CD14-positive monocyte (primary cell): ENCODE results near the gene SHISA3. TPM values are rescaled to one million over a fixed set of nuclear protein-coding genes. Genes with fewer than 3 reads are reported as not detected.

ENCODE experiments used
- DNase-seq, 3 donors: peaks; one replicate each; pipeline ENCODE4 v3.0.0-alpha.2; 2011 to 2022
- H2AFZ ChIP-seq: 2 replicates; pipeline ENCODE4 v1.6.0; 2012; ENCODE audit warnings: mild to moderate bottlenecking, low read depth, low read length, inconsistent platforms; ENCODE audit not compliant: insufficient read depth, poor library complexity, severe bottlenecking
- H3K27ac ChIP-seq, 2 donors: 1 replicate in 1 of 2; 2 replicates in 1 of 2; pipeline ENCODE4 v1.5.1; 2012 to 2013; ENCODE audit warnings: low read length in 2 of 2, control low read depth in 1 of 2, inconsistent platforms in 1 of 2, low read depth in 1 of 2, mild to moderate bottlenecking in 1 of 2
- H3K27me3 ChIP-seq, 2 donors: one replicate each; pipeline versions ENCODE4 v1.6.0 to v1.6.1; 2011 to 2013; ENCODE audit warnings: low read length in 2 of 2; ENCODE audit not compliant: control insufficient read depth in 2 of 2, insufficient read depth in 2 of 2
- H3K36me3 ChIP-seq, 2 donors: replicated peaks in 1 of 2; 1 replicate in 1 of 2; 2 replicates in 1 of 2; pipeline versions ENCODE4 v1.5.1 to v1.6.1; 2012 to 2013; ENCODE audit warnings: low read length in 2 of 2, control low read depth in 1 of 2, inconsistent platforms in 1 of 2, mild to moderate bottlenecking in 1 of 2; ENCODE audit not compliant: insufficient read depth in 2 of 2, control insufficient read depth in 1 of 2
- H3K4me1 ChIP-seq, 2 donors: 1 replicate in 1 of 2; 2 replicates in 1 of 2; pipeline versions ENCODE4 v1.5.1 to v1.6.1; 2012 to 2013; ENCODE audit warnings: low read length in 2 of 2, control low read depth in 1 of 2, inconsistent platforms in 1 of 2, mild to moderate bottlenecking in 1 of 2, moderate library complexity in 1 of 2; ENCODE audit not compliant: insufficient read depth in 2 of 2, control insufficient read depth in 1 of 2
- H3K4me2 ChIP-seq: replicated peaks from 2 replicates; pipeline ENCODE3; 2012; ENCODE audit warnings: low read length, moderate library complexity, mild to moderate bottlenecking; ENCODE audit not compliant: poor library complexity, severe bottlenecking; ENCODE audit errors: extremely low read depth
- H3K4me3 ChIP-seq, 3 experiments: fragments of 200-600 bp in 1 of 3; sonication (generic) in 1 of 3; replicated peaks in 1 of 3; 1 replicate in 2 of 3; 2 replicates in 1 of 3; pipeline ENCODE4 v1.5.1; 2011 to 2013; ENCODE audit warnings: low read length in 3 of 3, mild to moderate bottlenecking in 3 of 3, control low read depth in 2 of 3, low read depth in 2 of 3, inconsistent platforms in 1 of 3, moderate library complexity in 1 of 3
- H3K79me2 ChIP-seq: 2 replicates; pipeline ENCODE4 v1.6.0; 2012; ENCODE audit warnings: mild to moderate bottlenecking, control low read depth, inconsistent platforms, low read length, moderate library complexity; ENCODE audit not compliant: insufficient read depth
- H3K9ac ChIP-seq: 2 replicates; pipeline ENCODE4 v1.6.0; 2017; ENCODE audit warnings: low read length, mild to moderate bottlenecking; ENCODE audit not compliant: insufficient read depth, poor library complexity, severe bottlenecking
- H3K9me3 ChIP-seq, 2 donors: replicated peaks in 1 of 2; 1 replicate in 1 of 2; 2 replicates in 1 of 2; pipeline versions ENCODE4 v1.5.1 to v1.6.1; 2012 to 2013; ENCODE audit warnings: low read length in 2 of 2, control low read depth in 1 of 2; ENCODE audit not compliant: control insufficient read depth in 1 of 2, insufficient read depth in 1 of 2
- H4K20me1 ChIP-seq: 2 replicates; pipeline ENCODE4 v1.6.0; 2012; ENCODE audit warnings: mild to moderate bottlenecking, low read length, control low read depth, moderate library complexity; ENCODE audit not compliant: insufficient read depth
- H3K27ac Mint-ChIP-seq, 7 donors: one replicate each; pipeline ENCODE4 v1.8.0; 2020; ENCODE audit warnings: mild to moderate bottlenecking in 7 of 7, mixed read lengths in 7 of 7, moderate library complexity in 6 of 7, inconsistent platforms in 2 of 7
- H3K27me3 Mint-ChIP-seq, 3 donors: one replicate each; pipeline ENCODE4 v1.8.0; 2021 to 2022; ENCODE audit warnings: low read depth in 3 of 3, mild to moderate bottlenecking in 3 of 3, mixed read lengths in 3 of 3, moderate library complexity in 3 of 3, inconsistent platforms in 1 of 3
- H3K36me3 Mint-ChIP-seq, 2 donors: one replicate each; pipeline ENCODE4 v1.8.0; 2020; ENCODE audit warnings: mixed read lengths in 2 of 2, inconsistent platforms in 1 of 2, mild to moderate bottlenecking in 1 of 2
- H3K4me1 Mint-ChIP-seq: one replicate; pipeline ENCODE4 v1.8.0; 2020; ENCODE audit warnings: mild to moderate bottlenecking, mixed read lengths
- H3K4me3 Mint-ChIP-seq, 2 donors: one replicate each; pipeline ENCODE4 v1.8.0; 2020; ENCODE audit warnings: mild to moderate bottlenecking in 2 of 2, mixed read lengths in 2 of 2, moderate library complexity in 1 of 2
- H3K9me3 Mint-ChIP-seq, 7 donors: one replicate each; pipeline ENCODE4 v1.8.0; 2020 to 2022; ENCODE audit warnings: mixed read lengths in 7 of 7, mild to moderate bottlenecking in 6 of 7, moderate library complexity in 6 of 7, inconsistent platforms in 2 of 7
- WGBS: methylation state at CpG from one replicate; pipeline ENCODE4 v1.1.5; 2013; ENCODE audit warnings: missing lambda C conversion rate; ENCODE audit not compliant: insufficient coverage; 5-methylcytosine and 5-hydroxymethylcytosine counted together
- intact Hi-C, 2 donors: fragments of 100-400 bp; cut with micrococcal nuclease; formaldehyde crosslinking; loops; one replicate each; pipeline versions ENCODE4 v1.15.0 to v1.15.1; 2023
- polyA plus RNA-seq, 3 donors: library from polyadenylated mRNA; depleted of rRNA in 1 of 3; unstranded in 2 of 3; stranded (reverse) in 1 of 3; fragments of 300-500 nt in 2 of 3; fragments of >200 nt in 1 of 3; fragmentation: Illumina TruSeq in 2 of 3; gene quantifications; 1 replicate in 2 of 3; 2 replicates in 1 of 3; pipeline ENCODE4 v1.2.3, GENCODE V29; 2012 to 2021
- TF ChIP-seq, protein P1 (sequence below): fragments of 200-600 bp; IDR thresholded peaks from one replicate; pipeline ENCODE4 v1.8.0; 2022; ENCODE audit warnings: antibody characterized with exemption, mild to moderate bottlenecking

The SHISA3 gene
- polyA plus RNA-seq, 3 donors = not detected

GRCh38 chr4:42417550-42417949 is 20.3 kb downstream of the SHISA3 start:
- no peaks in the 10 kb centered on the region for H3K4me1 Mint-ChIP-seq
- TF ChIP-seq, protein P1, sequence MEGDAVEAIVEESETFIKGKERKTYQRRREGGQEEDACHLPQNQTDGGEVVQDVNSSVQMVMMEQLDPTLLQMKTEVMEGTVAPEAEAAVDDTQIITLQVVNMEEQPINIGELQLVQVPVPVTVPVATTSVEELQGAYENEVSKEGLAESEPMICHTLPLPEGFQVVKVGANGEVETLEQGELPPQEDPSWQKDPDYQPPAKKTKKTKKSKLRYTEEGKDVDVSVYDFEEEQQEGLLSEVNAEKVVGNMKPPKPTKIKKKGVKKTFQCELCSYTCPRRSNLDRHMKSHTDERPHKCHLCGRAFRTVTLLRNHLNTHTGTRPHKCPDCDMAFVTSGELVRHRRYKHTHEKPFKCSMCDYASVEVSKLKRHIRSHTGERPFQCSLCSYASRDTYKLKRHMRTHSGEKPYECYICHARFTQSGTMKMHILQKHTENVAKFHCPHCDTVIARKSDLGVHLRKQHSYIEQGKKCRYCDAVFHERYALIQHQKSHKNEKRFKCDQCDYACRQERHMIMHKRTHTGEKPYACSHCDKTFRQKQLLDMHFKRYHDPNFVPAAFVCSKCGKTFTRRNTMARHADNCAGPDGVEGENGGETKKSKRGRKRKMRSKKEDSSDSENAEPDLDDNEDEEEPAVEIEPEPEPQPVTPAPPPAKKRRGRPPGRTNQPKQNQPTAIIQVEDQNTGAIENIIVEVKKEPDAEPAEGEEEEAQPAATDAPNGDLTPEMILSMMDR = no peak
- Histone ChIP-seq H3K4me3 (no peak overlapping the region), H3K27ac (no peak overlapping the region), H3K79me2 (no peaks in the 10 kb centered on the region), H3K27me3 (no peaks in the 10 kb centered on the region), H3K4me1 (no peaks in the 10 kb centered on the region), H3K36me3 (peaks cover 11 to 29% of the 10 kb centered on the region in 2 donors), H2AFZ (no peak overlapping the region), H3K9ac (no peak overlapping the region), H3K4me2 (no peak overlapping the region), H3K9me3 (no peaks in the 10 kb centered on the region), H4K20me1 (no peaks in the 10 kb centered on the region)
- no peak for DNase-seq
- intact Hi-C loops = no loop called here
- WGBS = 100% methylated on average over 1 of the region's 3 CpGs
- no peaks in the 10 kb centered on the region for H3K9me3 Mint-ChIP-seq
- H3K36me3 Mint-ChIP-seq = peaks cover 34 to 47% of the 10 kb centered on the region in 2 donors
- no peak overlapping the region for H3K4me3 Mint-ChIP-seq
- no peaks in the 10 kb centered on the region for H3K27me3 Mint-ChIP-seq
- no peak overlapping the region for H3K27ac Mint-ChIP-seq

- Mint-ChIP-seq H3K4me1 (no peaks in the 10 kb centered on the region), H3K27ac (no peak overlapping the region), H3K9me3 (no peaks in the 10 kb centered on the region), H3K36me3 (peaks cover 34 to 41% of the 10 kb centered on the region in 2 donors), H3K4me3 (no peak overlapping the region), H3K27me3 (no peaks in the 10 kb centered on the region)
- no peaks in the 10 kb centered on the region for H4K20me1 ChIP-seq
- H3K9ac ChIP-seq = no peak overlapping the region
- H3K27me3 ChIP-seq = no peaks in the 10 kb centered on the region
- no peaks in the 10 kb centered on the region for H3K9me3 ChIP-seq
- intact Hi-C loops = no loop called here
- DNase-seq = no peak
- H3K4me2 ChIP-seq = no peak overlapping the region
- peaks cover 12 to 18% of the 10 kb centered on the region in 2 donors for H3K36me3 ChIP-seq
- WGBS = 100% methylated on average over 1 of the region's 5 CpGs
- TF ChIP-seq, protein P1 = no peak
- H3K4me3 ChIP-seq = no peak overlapping the region
- no peaks in the 10 kb centered on the region for H3K4me1 ChIP-seq
- no peak overlapping the region for H2AFZ ChIP-seq
- no peaks in the 10 kb centered on the region for H3K79me2 ChIP-seq
- no peak overlapping the region for H3K27ac ChIP-seq
These were observed 22.9 kb downstream of the SHISA3 start for GRCh38 chr4:42420140-42420539.
